Activated T-helper 2 cell treated with anti-CD3 and anti-CD28 coated beads, Interferon-gamma antibody, Interleukin-2, Interleukin-4, amounts not matched to agents 10 μg/mL and 5 μg/mL and 100 μg/mL, durations not matched to agents 14 hours and 24 hours and 36 hours (primary cell): ENCODE measurements around the gene RPS6KA5. TPM values are rescaled to one million over a fixed set of nuclear protein-coding genes. Genes with fewer than 3 reads are reported as not detected.
"Not testable (repeated sequence)": the region's sequence is repeated elsewhere in the genome, so short reads cannot be mapped to it uniquely, and the experiment has no call there.

Source experiments
- DNase-seq: peaks from one replicate; pipeline ENCODE4 v3.0.0; 2021; ENCODE audit warnings: low spot score
- H3K27ac Mint-ChIP-seq: one replicate; pipeline ENCODE4 v1.8.0; 2021; ENCODE audit warnings: mixed read lengths
- H3K27me3 Mint-ChIP-seq: one replicate; pipeline ENCODE4 v1.8.0; 2021; ENCODE audit warnings: low read depth, mixed read lengths
- H3K36me3 Mint-ChIP-seq: one replicate; pipeline ENCODE4 v1.8.0; 2021; ENCODE audit warnings: low read depth, mixed read lengths
- H3K4me1 Mint-ChIP-seq: one replicate; pipeline ENCODE4 v1.8.0; 2021; ENCODE audit warnings: low read depth, mixed read lengths
- H3K4me3 Mint-ChIP-seq: one replicate; pipeline ENCODE4 v1.8.0; 2021; ENCODE audit warnings: low read depth, mild to moderate bottlenecking, moderate library complexity, mixed read lengths
- H3K9me3 Mint-ChIP-seq: one replicate; pipeline ENCODE4 v1.8.0; 2021; ENCODE audit warnings: mixed read lengths
- intact Hi-C: fragments of 100-400 bp; cut with micrococcal nuclease; formaldehyde crosslinking; loops from one replicate; pipeline ENCODE4 v1.15.1; 2023
- total RNA-seq: library from RNA; stranded (reverse); gene quantifications from 2 replicates; pipeline ENCODE4 v1.2.3, GENCODE V29; 2022

The RPS6KA5 gene
- total RNA-seq, 1 donor from 2014 or later = 21.4 TPM

DNA sequence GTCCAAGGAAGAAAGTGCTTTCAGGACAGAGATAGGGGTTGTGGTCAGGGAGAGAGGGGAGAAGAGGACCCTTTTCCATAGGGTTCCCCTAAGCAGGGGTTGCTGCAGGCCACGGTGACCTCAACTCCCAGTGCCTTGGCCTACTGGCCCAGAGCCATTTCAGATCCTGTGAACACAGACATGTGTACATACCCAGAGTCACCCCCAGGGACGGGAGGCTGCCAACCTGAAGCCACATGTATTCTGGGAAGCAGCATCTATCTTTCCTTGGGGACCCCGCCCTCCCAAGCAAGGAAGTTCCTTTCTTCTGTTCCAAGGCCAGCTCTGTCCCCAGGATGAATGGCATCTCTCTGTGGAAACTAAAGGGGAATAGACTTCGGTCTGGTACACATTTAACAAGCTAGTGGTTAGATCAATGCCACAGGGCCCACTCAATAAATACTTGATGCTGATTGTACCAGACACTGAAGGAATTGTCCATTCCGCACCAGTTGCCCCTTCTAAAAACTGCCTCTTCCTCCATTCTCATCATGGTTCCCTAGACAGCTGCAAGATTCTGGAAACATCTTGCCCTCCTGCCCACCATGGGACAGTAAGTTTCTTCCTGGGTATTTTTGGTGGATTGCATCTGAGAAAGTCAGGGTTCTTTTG is 28.3 kb upstream of the RPS6KA5 start:
- Mint-ChIP-seq H3K27me3 (no peaks in the 10 kb centered on the region), H3K27ac (no peak overlapping the region), H3K4me3 (no peak overlapping the region), H3K4me1 (peaks cover 24% of the 10 kb centered on the region), H3K36me3 (peaks cover 2% of the 10 kb centered on the region), H3K9me3 (no peaks in the 10 kb centered on the region)
- intact Hi-C loops = no loop called here
- no peak for DNase-seq

DNA sequence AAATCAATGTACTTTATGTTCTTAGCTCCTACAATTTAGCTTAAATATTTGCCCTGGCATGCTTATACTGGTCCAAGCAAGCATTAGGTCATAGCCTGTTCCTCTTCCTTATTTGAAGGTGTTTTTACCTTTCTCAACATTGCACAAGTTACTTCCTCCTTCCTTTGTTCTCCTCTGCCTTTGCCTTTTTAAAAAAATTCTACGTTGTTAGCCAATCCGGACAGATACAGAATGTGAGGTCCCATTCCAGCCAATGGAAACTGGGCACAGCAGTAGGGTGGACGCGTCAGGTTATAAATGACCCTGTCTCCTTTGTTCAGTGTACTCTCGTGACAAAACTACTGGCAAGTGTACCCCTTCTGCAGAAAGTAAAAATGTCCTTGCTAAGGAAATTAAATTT is 27.0 kb upstream of the RPS6KA5 start:
- H3K27ac Mint-ChIP-seq, intact Hi-C loops, H3K9me3 Mint-ChIP-seq: not testable (repeated sequence)

DNA sequence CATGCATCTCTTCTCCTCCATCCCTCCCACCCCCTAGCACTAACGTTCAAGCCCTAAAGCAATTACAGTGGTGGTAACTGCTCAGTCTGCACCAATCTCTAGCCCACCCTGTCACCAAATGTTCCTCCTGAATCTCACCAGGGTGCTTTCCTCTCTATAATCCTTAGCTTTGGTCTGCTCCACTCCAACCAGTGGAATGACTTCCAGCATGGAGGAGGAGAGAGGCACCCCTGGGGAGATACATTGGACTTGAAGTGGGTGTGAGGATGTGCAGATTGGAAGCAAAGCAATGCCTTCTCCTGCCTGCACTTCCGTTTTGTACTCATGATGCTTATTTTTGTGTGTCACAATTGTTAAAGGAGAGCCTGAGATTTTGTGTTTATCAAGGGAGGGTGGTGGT is 24.1 kb upstream of the RPS6KA5 start:
- H3K36me3 Mint-ChIP-seq = peaks cover 11% of the 10 kb centered on the region
- H3K4me3 Mint-ChIP-seq = no peak overlapping the region
- DNase-seq = no peak
- H3K4me1 Mint-ChIP-seq = peaks cover 35% of the 10 kb centered on the region
- intact Hi-C loops = no loop called here
- H3K9me3 Mint-ChIP-seq = no peaks in the 10 kb centered on the region
- H3K27me3 Mint-ChIP-seq = no peaks in the 10 kb centered on the region
- H3K27ac Mint-ChIP-seq = no peak overlapping the region

More for the DNA sequence above, 27.0 kb upstream of the RPS6KA5 start:
- not testable (repeated sequence) for DNase-seq, H3K36me3 Mint-ChIP-seq, H3K27me3 Mint-ChIP-seq, H3K4me3 Mint-ChIP-seq
- peaks cover 24% of the 10 kb centered on the region for H3K4me1 Mint-ChIP-seq

- Mint-ChIP-seq H3K4me1 (peaks cover 32% of the 10 kb centered on the region), H3K27me3 (no peaks in the 10 kb centered on the region), H3K36me3 (peaks cover 11% of the 10 kb centered on the region), H3K4me3 (no peak overlapping the region), H3K9me3 (no peaks in the 10 kb centered on the region), H3K27ac (no peak overlapping the region)
- no peak for DNase-seq
- intact Hi-C loops = no loop called here
These were observed 21.8 kb upstream of the RPS6KA5 start for GRCh38 chr14:91082282-91082681.

GRCh38 chr14:91080071-91080470 is 19.6 kb upstream of the RPS6KA5 start:
- Mint-ChIP-seq H3K27ac (peak overlapping the region; percentile 60), H3K4me1 (peaks cover 43% of the 10 kb centered on the region), H3K9me3 (no peaks in the 10 kb centered on the region), H3K36me3 (peaks cover 11% of the 10 kb centered on the region), H3K27me3 (no peaks in the 10 kb centered on the region), H3K4me3 (peak overlapping the region; percentile 35)
- DNase-seq = no peak
- intact Hi-C loops = no loop called here

GRCh38 chr14:91078095-91078737 is 17.8 kb upstream of the RPS6KA5 start:
- Mint-ChIP-seq H3K36me3 (peaks cover 8% of the 10 kb centered on the region), H3K4me3 (peak overlapping the region; percentile 9), H3K4me1 (peaks cover 40% of the 10 kb centered on the region), H3K27me3 (no peaks in the 10 kb centered on the region), H3K9me3 (no peaks in the 10 kb centered on the region), H3K27ac (peak overlapping the region; percentile 78)
- intact Hi-C loops = loop anchor here (1.0 to 2.0 kb wide), 8 partner anchors 11 to 108 kb away; no protein-coding TSS in a partner anchor
- peak; percentile 61 for DNase-seq

GRCh38 chr14:91075553-91075952 is 15.1 kb upstream of the RPS6KA5 start:
- Mint-ChIP-seq H3K4me3 (no peak overlapping the region), H3K36me3 (peaks cover 1% of the 10 kb centered on the region), H3K4me1 (peaks cover 35% of the 10 kb centered on the region), H3K27me3 (no peaks in the 10 kb centered on the region), H3K27ac (no peak overlapping the region), H3K9me3 (peaks cover 3% of the 10 kb centered on the region)
- no peak for DNase-seq
- intact Hi-C loops = no loop called here

GRCh38 chr14:91070572-91070971 is 10.1 kb upstream of the RPS6KA5 start:
- Mint-ChIP-seq H3K4me1 (peaks cover 38% of the 10 kb centered on the region), H3K36me3 (peaks cover 21% of the 10 kb centered on the region), H3K9me3 (peaks cover 6% of the 10 kb centered on the region), H3K4me3 (no peak overlapping the region), H3K27me3 (no peaks in the 10 kb centered on the region), H3K27ac (no peak overlapping the region)
- DNase-seq = no peak
- intact Hi-C loops = no loop called here

DNA sequence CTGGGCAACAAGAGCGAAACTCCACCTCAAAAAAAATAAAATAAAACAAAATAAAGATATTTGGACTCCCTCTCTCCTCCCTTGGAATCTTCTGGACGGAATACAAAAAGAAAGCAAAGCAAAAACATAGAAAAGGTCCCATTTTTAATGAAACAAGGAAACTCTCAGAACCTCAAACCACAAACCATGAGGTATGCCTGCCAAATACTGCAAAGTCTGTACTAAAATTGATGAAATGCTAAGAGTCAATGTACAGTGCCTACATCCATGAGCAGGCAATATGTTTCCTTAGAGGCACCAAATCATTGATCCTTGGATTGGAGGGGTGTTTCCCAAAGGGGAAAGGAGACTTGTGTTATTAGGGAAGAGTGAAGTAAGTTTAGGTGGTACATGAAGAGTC is 8.2 kb upstream of the RPS6KA5 start:
- DNase-seq = no peak
- no peaks in the 10 kb centered on the region for H3K27me3 Mint-ChIP-seq
- H3K36me3 Mint-ChIP-seq = peaks cover 26% of the 10 kb centered on the region
- intact Hi-C loops = no loop called here
- H3K27ac Mint-ChIP-seq = peak overlapping the region; percentile 91
- H3K4me3 Mint-ChIP-seq = peak overlapping the region; percentile 51
- H3K4me1 Mint-ChIP-seq = peaks cover 48% of the 10 kb centered on the region
- H3K9me3 Mint-ChIP-seq = peaks cover 6% of the 10 kb centered on the region

- Mint-ChIP-seq H3K4me3 (no peak overlapping the region), H3K27ac (peak overlapping the region; percentile 91), H3K9me3 (peaks cover 6% of the 10 kb centered on the region), H3K4me1 (peaks cover 55% of the 10 kb centered on the region), H3K36me3 (peaks cover 26% of the 10 kb centered on the region), H3K27me3 (no peaks in the 10 kb centered on the region)
- DNase-seq = peak; percentile 23
- intact Hi-C loops = loop anchor here (1.0 kb wide), 1 partner anchor 11 kb away; no protein-coding TSS in a partner anchor
These were observed 6.7 kb upstream of the RPS6KA5 start for GRCh38 chr14:91067186-91067585.

- Mint-ChIP-seq H3K4me3 (no peak overlapping the region), H3K27ac (peak overlapping the region; percentile 56), H3K4me1 (peaks cover 52% of the 10 kb centered on the region), H3K27me3 (no peaks in the 10 kb centered on the region), H3K9me3 (peaks cover under 1% of the 10 kb centered on the region), H3K36me3 (peaks cover 22% of the 10 kb centered on the region)
- DNase-seq = no peak
- intact Hi-C loops = no loop called here
These were observed 4.8 kb upstream of the RPS6KA5 start for GRCh38 chr14:91065266-91065665.

DNA sequence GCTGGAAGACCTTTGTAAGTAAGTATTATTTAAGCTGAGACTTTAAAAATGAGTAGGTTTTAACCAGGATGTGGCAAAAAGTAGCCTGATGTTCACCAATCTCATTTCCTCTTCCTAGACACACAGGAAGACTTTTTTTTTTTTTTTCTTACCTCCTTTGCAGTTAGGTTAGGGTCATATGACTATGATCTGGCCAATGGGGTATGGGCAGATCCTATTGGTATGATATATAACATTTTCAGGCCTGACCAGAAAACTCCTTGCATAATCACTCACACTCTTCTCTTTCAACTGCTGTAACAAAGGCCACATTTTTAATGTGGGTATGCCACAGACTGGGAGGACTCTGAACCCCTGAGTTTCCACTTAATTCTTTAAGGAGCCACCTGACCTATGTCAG is 2.7 kb upstream of the RPS6KA5 start:
- Mint-ChIP-seq H3K36me3 (peaks cover 19% of the 10 kb centered on the region), H3K27ac (peak overlapping the region; percentile 89), H3K27me3 (no peaks in the 10 kb centered on the region), H3K9me3 (no peaks in the 10 kb centered on the region), H3K4me1 (peaks cover 54% of the 10 kb centered on the region), H3K4me3 (peak overlapping the region; percentile 13)
- peak; percentile 58 for DNase-seq
- intact Hi-C loops = loop anchor here (1.0 to 5.0 kb wide), 11 partner anchors 15 to 1106 kb away; partner anchors contain the start of genes CCDC88C and TDP1

GRCh38 chr14:91062600-91062999 is 2.2 kb upstream of the RPS6KA5 start:
- DNase-seq = no peak
- intact Hi-C loops = loop anchor here (2.0 to 5.0 kb wide), 7 partner anchors 155 to 1105 kb away; partner anchors contain the start of genes CCDC88C and TDP1
- Mint-ChIP-seq H3K36me3 (peaks cover 20% of the 10 kb centered on the region), H3K9me3 (no peaks in the 10 kb centered on the region), H3K27me3 (no peaks in the 10 kb centered on the region), H3K27ac (peak overlapping the region; percentile 89), H3K4me3 (no peak overlapping the region), H3K4me1 (peaks cover 54% of the 10 kb centered on the region)
